Measurements from ENCODE around the gene ZNF592. TPM values are rescaled to one million over a fixed set of nuclear protein-coding genes. Genes with fewer than 3 reads are reported as not detected.

ZNF592 gene
- total and polyA plus RNA-seq, 9 of the 15 experiments (the other 6 are each of a cell fraction or from before 2014, with no cell fraction given): 0.88 to 23.8 (median 7.4) TPM

GRCh38 chr15:84747416-84748273 is 747 bp upstream of the ZNF592 start (continued):
- TF ChIP-seq CTCFL (IDR thresholded peaks at IDR 0.05; ENCODE audit: borderline replicate concordance, insufficient read depth, low read depth, low read length, poor library complexity, severe bottlenecking): no peak
- TF ChIP-seq ZBTB12 (CRISPR knock-in tag; IDR thresholded peaks at IDR 0.05): no peak
- TF ChIP-seq POLR2AphosphoS2 (IDR thresholded peaks at IDR 0.05; ENCODE audit: low read length): no peak
- no peak for TF ChIP-seq OTX1 (CRISPR knock-in tag; IDR thresholded peaks at IDR 0.05)
- 0 out of 2 replicates have a peak, but pooled peaks have one; percentile 37 for TF ChIP-seq DPF2 (IDR thresholded peaks at IDR 0.05)
- no peak; the same call in 1 of the 2 replicates for TF ChIP-seq ZNF121 (CRISPR knock-in tag; conservative IDR thresholded peaks at IDR 0.05)
- no peak for TF ChIP-seq ATF1 (CRISPR knock-in tag; IDR thresholded peaks at IDR 0.05)
- peak; percentile 71 for TF ChIP-seq ATF1 (tag; IDR thresholded peaks at IDR 0.05)
- no peak for TF ChIP-seq TEAD1 (CRISPR knock-in tag; IDR thresholded peaks at IDR 0.05)
- no peak for TF ChIP-seq HOXB6 (CRISPR knock-in tag; IDR thresholded peaks at IDR 0.05; ENCODE audit: borderline replicate concordance)
- TF ChIP-seq ZNF780A (CRISPR knock-in tag; IDR thresholded peaks at IDR 0.05): no peak
- TF ChIP-seq KDM4B (IDR thresholded peaks at IDR 0.05; ENCODE audit: borderline replicate concordance in 2 of 2, low read depth in 1 of 2): no peak
- TF ChIP-seq STAT5A (IDR thresholded peaks at IDR 0.05; ENCODE audit: borderline replicate concordance, low read length): no peak
- no peak for TF ChIP-seq TBL1XR1 (IDR thresholded peaks at IDR 0.05; ENCODE audit: low read length in 2 of 2)
- TF ChIP-seq NKRF (IDR thresholded peaks at IDR 0.05; ENCODE audit: borderline replicate concordance): peak; percentile 60
- no peak for TF ChIP-seq TCFL5 (CRISPR knock-in tag; conservative IDR thresholded peaks at IDR 0.05)
- TF ChIP-seq THRAP3 (IDR thresholded peaks at IDR 0.05; ENCODE audit: borderline replicate concordance): no peak
- TF ChIP-seq SMARCE1 (IDR thresholded peaks at IDR 0.05): peak; percentile 54; the same call in 1 of the 2 replicates
- no peak for TF ChIP-seq TARDBP (IDR thresholded peaks at IDR 0.05)
- no peak for TF ChIP-seq ZMIZ1 (IDR thresholded peaks at IDR 0.05; ENCODE audit: low read depth in 2 of 2, low read length in 2 of 2)

Measured in K562 (cell line).